ENCODE data around the gene SQOR.

Gene SQOR

DNA sequence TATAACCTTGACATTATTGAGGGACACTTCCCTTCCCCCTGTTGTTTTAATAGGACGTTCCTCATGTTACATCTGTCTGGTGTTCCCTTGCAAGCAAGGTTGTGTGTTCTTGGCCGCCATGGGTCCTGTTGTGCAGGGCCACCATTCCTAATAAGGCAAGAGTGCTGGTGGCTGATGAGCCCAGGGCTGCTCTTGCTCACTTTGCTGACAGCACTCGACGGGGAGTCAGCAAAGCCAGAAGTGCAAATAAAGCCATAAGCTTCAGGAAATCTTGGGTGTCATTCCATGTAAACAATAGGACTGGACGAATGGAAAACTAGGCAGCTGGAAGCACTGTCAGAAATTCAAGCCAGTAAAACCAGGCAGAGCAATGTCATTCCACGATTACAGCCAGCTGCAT, 75.8 kb downstream of the SQOR start:
- no peaks in the 10 kb centered on the region for H3K27me3 ChIP-seq (ENCODE audit: control insufficient read depth, low read length)
- H3K4me1 ChIP-seq (ENCODE audit: control insufficient read depth, low read length): peaks cover 29% of the 10 kb centered on the region
- H3K4me2 ChIP-seq (ENCODE audit: low read length): no peak overlapping the region
- TF ChIP-seq, protein P1, sequence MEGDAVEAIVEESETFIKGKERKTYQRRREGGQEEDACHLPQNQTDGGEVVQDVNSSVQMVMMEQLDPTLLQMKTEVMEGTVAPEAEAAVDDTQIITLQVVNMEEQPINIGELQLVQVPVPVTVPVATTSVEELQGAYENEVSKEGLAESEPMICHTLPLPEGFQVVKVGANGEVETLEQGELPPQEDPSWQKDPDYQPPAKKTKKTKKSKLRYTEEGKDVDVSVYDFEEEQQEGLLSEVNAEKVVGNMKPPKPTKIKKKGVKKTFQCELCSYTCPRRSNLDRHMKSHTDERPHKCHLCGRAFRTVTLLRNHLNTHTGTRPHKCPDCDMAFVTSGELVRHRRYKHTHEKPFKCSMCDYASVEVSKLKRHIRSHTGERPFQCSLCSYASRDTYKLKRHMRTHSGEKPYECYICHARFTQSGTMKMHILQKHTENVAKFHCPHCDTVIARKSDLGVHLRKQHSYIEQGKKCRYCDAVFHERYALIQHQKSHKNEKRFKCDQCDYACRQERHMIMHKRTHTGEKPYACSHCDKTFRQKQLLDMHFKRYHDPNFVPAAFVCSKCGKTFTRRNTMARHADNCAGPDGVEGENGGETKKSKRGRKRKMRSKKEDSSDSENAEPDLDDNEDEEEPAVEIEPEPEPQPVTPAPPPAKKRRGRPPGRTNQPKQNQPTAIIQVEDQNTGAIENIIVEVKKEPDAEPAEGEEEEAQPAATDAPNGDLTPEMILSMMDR (IDR thresholded peaks at IDR 0.05; ENCODE audit: low read depth, low read length, poor library complexity, severe bottlenecking): no peak
- TF ChIP-seq EZH2phosphoT487 (IDR thresholded peaks at IDR 0.05; ENCODE audit: borderline replicate concordance, low read length): no peak
- no peaks in the 10 kb centered on the region for H3K79me2 ChIP-seq (ENCODE audit: control insufficient read depth, low read length)
- no peaks in the 10 kb centered on the region for H4K20me1 ChIP-seq (ENCODE audit: control insufficient read depth, insufficient read depth, low read depth, low read length)
- H3K4me3 ChIP-seq (ENCODE audit: low read length): no peak overlapping the region
- no peaks in the 10 kb centered on the region for H3K9me3 ChIP-seq (ENCODE audit: control insufficient read depth, insufficient read depth, low read length)
- no peaks in the 10 kb centered on the region for H3K36me3 ChIP-seq (ENCODE audit: control insufficient read depth, low read length)
- H3K9me2 ChIP-seq (replicated peaks; ENCODE audit: control insufficient read depth, low read length): no peaks in the 10 kb centered on the region
- no peak overlapping the region for H3K27ac ChIP-seq (ENCODE audit: low read depth, low read length)
- H3F3A ChIP-seq (ENCODE audit: control insufficient read depth, insufficient read depth): 0 out of 2 replicates have a peak, but pooled peaks cover 2% of the 10 kb centered on the region

DNA sequence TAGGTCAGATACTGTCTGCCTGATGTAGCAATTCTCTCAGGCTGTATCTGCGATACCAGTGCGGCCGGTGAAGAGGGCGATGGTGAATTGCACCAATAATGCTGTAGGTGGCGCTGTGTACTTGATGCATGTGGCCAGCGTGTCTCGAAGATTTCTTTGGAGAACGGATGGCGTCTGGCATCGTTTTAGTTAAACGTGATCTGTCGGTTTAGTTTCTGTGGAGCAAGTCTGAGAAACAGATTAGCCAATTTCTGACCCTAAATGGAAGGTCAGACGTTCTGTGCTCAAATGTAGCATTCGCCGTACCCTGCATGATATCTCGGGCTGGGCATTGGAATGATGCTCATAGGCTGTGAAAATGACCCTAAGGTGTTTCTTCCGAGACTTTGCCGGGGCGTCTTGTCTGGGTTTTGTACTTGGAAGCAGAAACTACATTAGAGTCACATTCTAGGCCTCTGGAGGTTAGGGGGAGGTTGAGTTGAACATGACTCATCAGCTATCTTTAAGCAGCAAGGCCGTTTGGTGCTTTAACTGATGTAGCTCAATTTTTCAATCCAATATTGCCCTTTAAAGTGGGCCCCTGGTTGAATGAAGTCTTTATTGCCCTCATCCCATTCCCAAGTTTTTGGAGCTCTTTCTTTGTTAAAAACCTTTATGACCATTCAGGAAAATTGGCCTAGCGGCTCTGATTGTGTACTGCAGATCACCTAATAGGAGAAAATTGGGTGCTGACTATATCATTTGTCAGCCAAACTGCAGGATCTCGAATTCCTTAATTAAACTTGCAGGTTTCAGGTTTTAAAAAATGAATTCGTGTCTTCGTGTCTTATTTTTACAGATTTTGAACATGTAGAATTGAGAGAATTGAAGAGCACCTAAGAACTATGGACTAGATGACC, 80.0 kb downstream of the SQOR start:
- H3K4me3 ChIP-seq (ENCODE audit: low read length): peak overlapping the region; percentile 36
- peak overlapping the region; percentile 86 for H3K27ac ChIP-seq (ENCODE audit: low read depth, low read length)
- peaks cover 8% of the 10 kb centered on the region; the same call in 1 of the 2 replicates for H3K9me3 ChIP-seq (ENCODE audit: control insufficient read depth, insufficient read depth, low read length)
- peaks cover 55% of the 10 kb centered on the region for H3K4me1 ChIP-seq (ENCODE audit: control insufficient read depth, low read length)
- H3K36me3 ChIP-seq (ENCODE audit: control insufficient read depth, low read length): peaks cover 23% of the 10 kb centered on the region
- no peak for TF ChIP-seq EZH2phosphoT487 (IDR thresholded peaks at IDR 0.05; ENCODE audit: borderline replicate concordance, low read length)
- TF ChIP-seq, protein P1 (IDR thresholded peaks at IDR 0.05; ENCODE audit: low read depth, low read length, poor library complexity, severe bottlenecking): peak; percentile 87
- no peaks in the 10 kb centered on the region for H3K79me2 ChIP-seq (ENCODE audit: control insufficient read depth, low read length)
- H3K27me3 ChIP-seq (ENCODE audit: control insufficient read depth, low read length): no peaks in the 10 kb centered on the region
- H3F3A ChIP-seq (ENCODE audit: control insufficient read depth, insufficient read depth): peaks cover 2% of the 10 kb centered on the region; the same call in 1 of the 2 replicates
- H3K9me2 ChIP-seq (replicated peaks; ENCODE audit: control insufficient read depth, low read length): no peaks in the 10 kb centered on the region
- H3K4me2 ChIP-seq (ENCODE audit: low read length): peak overlapping the region; percentile 86
- no peaks in the 10 kb centered on the region for H4K20me1 ChIP-seq (ENCODE audit: control insufficient read depth, insufficient read depth, low read depth, low read length)

GRCh38 chr15:45715528-45715927, 80.7 kb downstream of the SQOR start:
- H3K4me3 ChIP-seq (ENCODE audit: low read length): peak overlapping the region; percentile 67
- H3K27me3 ChIP-seq (ENCODE audit: control insufficient read depth, low read length): no peaks in the 10 kb centered on the region
- peak overlapping the region; percentile 86 for H3K27ac ChIP-seq (ENCODE audit: low read depth, low read length)
- TF ChIP-seq, protein P1 (IDR thresholded peaks at IDR 0.05; ENCODE audit: low read depth, low read length, poor library complexity, severe bottlenecking): no peak
- no peak for TF ChIP-seq EZH2phosphoT487 (IDR thresholded peaks at IDR 0.05; ENCODE audit: borderline replicate concordance, low read length)
- no peaks in the 10 kb centered on the region for H4K20me1 ChIP-seq (ENCODE audit: control insufficient read depth, insufficient read depth, low read depth, low read length)
- peaks cover 8% of the 10 kb centered on the region; the same call in 1 of the 2 replicates for H3K9me3 ChIP-seq (ENCODE audit: control insufficient read depth, insufficient read depth, low read length)
- peaks cover 62% of the 10 kb centered on the region for H3K4me1 ChIP-seq (ENCODE audit: control insufficient read depth, low read length)
- H3K36me3 ChIP-seq (ENCODE audit: control insufficient read depth, low read length): peaks cover 23% of the 10 kb centered on the region
- peak overlapping the region; percentile 86 for H3K4me2 ChIP-seq (ENCODE audit: low read length)
- peaks cover 2% of the 10 kb centered on the region; the same call in 1 of the 2 replicates for H3F3A ChIP-seq (ENCODE audit: control insufficient read depth, insufficient read depth)
- H3K9me2 ChIP-seq (replicated peaks; ENCODE audit: control insufficient read depth, low read length): no peaks in the 10 kb centered on the region
- H3K79me2 ChIP-seq (ENCODE audit: control insufficient read depth, low read length): no peaks in the 10 kb centered on the region
